ENCODE data around the gene THOC6. TPM values are rescaled to one million over a fixed set of nuclear protein-coding genes. Genes with fewer than 3 reads are reported as not detected.

Gene THOC6
- total RNA-seq, 2 experiments from 2014 or later: 12.0 to 12.9 TPM

DNA sequence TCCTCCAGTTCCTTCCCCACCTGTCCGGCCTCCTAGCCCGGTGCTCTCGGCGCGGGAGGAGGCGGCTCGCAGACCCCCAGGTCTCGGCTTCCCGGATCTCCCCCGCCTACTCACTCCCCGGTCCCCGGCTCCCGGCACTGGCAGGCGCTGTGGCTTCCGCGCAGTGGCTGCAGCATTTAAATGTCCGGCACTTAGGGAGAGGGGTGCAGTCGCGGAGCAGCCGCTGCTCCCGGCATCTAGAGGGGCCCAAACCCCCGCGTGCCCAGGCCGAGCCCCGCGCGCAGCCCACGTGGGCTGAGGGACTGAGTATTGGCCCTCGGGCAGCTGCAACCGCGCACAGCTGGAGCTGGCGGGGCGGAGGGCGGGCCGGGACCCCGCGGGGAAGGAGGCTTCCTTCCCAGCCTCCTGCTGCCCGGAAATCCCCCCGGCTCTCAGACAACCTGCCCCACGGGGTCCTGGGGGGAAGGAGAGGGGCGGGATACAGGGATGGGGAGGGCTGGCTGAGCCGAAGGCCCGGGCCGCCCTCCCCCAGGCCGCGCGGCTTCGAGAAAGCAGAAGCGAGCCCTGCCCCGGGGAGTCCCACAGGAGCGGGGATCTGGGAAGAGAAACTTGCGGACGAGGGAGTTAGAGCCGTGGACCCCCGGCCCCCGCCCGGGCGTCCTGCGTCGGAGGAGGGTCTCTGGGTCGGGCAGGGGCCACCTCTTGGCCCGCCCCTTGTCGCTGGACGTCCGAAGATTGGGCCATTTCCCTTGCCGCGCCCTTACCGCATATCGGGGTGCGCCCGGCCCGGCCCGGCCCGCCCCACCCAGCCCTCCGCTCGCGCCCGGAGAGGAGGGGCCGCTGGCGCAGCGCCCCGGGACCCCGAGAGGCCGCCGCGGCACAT is 22.2 kb downstream of the THOC6 start, which contains the start of gene MMP25:
MMP25 (plus strand) TSS at position 804 of the 883 bp plus-strand sequence. CDS start 357 bp downstream, outside the sequence.
- Mint-ChIP-seq H3K36me3 (ENCODE audit: low read depth) (no peaks in the 10 kb centered on the region), H3K27me3 (peaks cover 51% of the 10 kb centered on the region), H3K4me3 (peak within 1 kb of the TSS; percentile 79), H3K9me3 (no peaks in the 10 kb centered on the region), H3K4me1 (ENCODE audit: low read depth) (peaks cover 23% of the 10 kb centered on the region), H3K27ac (no peak within 1 kb of the TSS)
- ChIA-PET CTCF (interaction anchor here (0.8 to 4.1 kb wide), 4 partner anchors 12 to 42 kb away, joined by 3 to 19 read pairs (median 6); no protein-coding TSS in a partner anchor), POLR2A (interaction anchor here (1.0 to 1.7 kb wide), 6 partner anchors 9 to 89 kb away, joined by 3 to 10 read pairs (median 4); partner anchors contain the start of genes IL32 and ZNF213)
- intact Hi-C loops (cut with DNase I, micrococcal nuclease): no loop called here
- peak in 2 of 14 experiments; percentile 52 to 57 for DNase-seq
- H3K36me3 ChIP-seq (ENCODE audit: insufficient read depth, low read length): no peaks in the 10 kb centered on the region
- H3K27me3 ChIP-seq (ENCODE audit: control insufficient read depth in 1 of 2, insufficient read depth in 2 of 2, low read length in 2 of 2): peaks cover 48 to 51% of the 10 kb centered on the region in 2 experiments
- peak within 1 kb of the TSS; percentile 44 for H3K4me3 ChIP-seq (ENCODE audit: low read length)
- TF ChIP-seq, protein P1, sequence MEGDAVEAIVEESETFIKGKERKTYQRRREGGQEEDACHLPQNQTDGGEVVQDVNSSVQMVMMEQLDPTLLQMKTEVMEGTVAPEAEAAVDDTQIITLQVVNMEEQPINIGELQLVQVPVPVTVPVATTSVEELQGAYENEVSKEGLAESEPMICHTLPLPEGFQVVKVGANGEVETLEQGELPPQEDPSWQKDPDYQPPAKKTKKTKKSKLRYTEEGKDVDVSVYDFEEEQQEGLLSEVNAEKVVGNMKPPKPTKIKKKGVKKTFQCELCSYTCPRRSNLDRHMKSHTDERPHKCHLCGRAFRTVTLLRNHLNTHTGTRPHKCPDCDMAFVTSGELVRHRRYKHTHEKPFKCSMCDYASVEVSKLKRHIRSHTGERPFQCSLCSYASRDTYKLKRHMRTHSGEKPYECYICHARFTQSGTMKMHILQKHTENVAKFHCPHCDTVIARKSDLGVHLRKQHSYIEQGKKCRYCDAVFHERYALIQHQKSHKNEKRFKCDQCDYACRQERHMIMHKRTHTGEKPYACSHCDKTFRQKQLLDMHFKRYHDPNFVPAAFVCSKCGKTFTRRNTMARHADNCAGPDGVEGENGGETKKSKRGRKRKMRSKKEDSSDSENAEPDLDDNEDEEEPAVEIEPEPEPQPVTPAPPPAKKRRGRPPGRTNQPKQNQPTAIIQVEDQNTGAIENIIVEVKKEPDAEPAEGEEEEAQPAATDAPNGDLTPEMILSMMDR (IDR thresholded peaks at IDR 0.05): no peak
- H3K9me3 ChIP-seq (ENCODE audit: control insufficient read depth in 1 of 2, insufficient read depth in 1 of 2, low read length in 2 of 2): peaks cover 0 to 6% of the 10 kb centered on the region in 2 experiments
- H3K4me1 ChIP-seq (ENCODE audit: insufficient read depth, low read length): peaks cover 34% of the 10 kb centered on the region
- H3K27ac ChIP-seq (ENCODE audit: low read depth in 1 of 2, low read length in 2 of 2): no peak within 1 kb of the TSS
- peak; percentile 25 for ATAC-seq (ENCODE audit: poor library complexity)

DNA sequence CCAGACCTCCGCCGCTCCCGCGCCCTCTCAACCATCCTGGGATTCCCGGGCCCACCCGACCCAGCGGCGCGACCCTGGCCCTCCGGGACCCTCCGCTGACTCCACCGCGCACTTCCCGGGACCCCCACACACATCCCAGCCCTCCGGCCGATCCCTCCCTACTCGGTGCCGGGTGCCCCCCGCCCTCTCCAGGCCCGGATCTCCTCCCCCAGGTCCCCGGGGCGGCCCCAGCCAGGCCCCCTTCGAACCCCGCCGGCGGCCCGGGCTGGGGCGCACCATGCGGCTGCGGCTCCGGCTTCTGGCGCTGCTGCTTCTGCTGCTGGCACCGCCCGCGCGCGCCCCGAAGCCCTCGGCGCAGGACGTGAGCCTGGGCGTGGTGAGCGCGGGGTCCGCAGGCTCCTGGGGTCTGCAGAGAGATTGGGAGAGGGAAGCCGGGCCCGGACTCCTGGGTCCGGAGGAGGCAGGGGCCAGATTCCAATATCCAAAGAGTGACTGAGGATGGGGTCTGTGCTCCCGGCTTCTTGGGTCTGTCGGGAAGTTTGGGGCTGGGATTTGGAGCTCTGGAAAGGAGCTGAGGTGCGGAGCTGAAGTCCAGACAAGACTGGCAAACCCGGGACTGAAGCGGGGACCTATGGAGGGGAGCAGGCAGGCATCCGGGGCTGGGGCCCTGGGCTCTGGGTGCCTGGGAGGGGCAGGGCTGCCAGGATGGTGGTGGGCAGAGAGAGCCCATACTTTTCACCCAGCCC is 23.0 kb downstream of the THOC6 start:
- Histone ChIP-seq H3K9me3 (ENCODE audit: control insufficient read depth in 1 of 2, insufficient read depth in 1 of 2, low read length in 2 of 2) (peaks cover 0 to 6% of the 10 kb centered on the region in 2 experiments), H3K36me3 (ENCODE audit: insufficient read depth, low read length) (no peaks in the 10 kb centered on the region), H3K4me3 (ENCODE audit: low read length) (no peak overlapping the region), H3K4me1 (ENCODE audit: insufficient read depth, low read length) (peaks cover 34% of the 10 kb centered on the region), H3K27me3 (ENCODE audit: control insufficient read depth in 1 of 2, insufficient read depth in 2 of 2, low read length in 2 of 2) (peaks cover 43 to 45% of the 10 kb centered on the region in 2 experiments), H3K27ac (ENCODE audit: low read depth in 1 of 2, low read length in 2 of 2) (no peak overlapping the region)
- Mint-ChIP-seq H3K27me3 (peaks cover 46% of the 10 kb centered on the region), H3K27ac (no peak overlapping the region), H3K9me3 (no peaks in the 10 kb centered on the region), H3K4me1 (ENCODE audit: low read depth) (peaks cover 23% of the 10 kb centered on the region), H3K4me3 (peak overlapping the region; percentile 15), H3K36me3 (ENCODE audit: low read depth) (no peaks in the 10 kb centered on the region)
- POLR2A ChIA-PET: interaction anchor here (0.7 to 1.7 kb wide), 6 partner anchors 12 to 88 kb away, joined by 3 to 5 read pairs (median 4); partner anchors contain the start of gene ZNF213
- intact Hi-C loops (cut with DNase I, micrococcal nuclease): no loop called here
- CTCF ChIA-PET: no interaction called here
- DNase-seq (peak in 1 of 14 experiments; percentile 37), ATAC-seq (ENCODE audit: poor library complexity) (peak; percentile 50)
- TF ChIP-seq, protein P1 (IDR thresholded peaks at IDR 0.05): no peak

DNA sequence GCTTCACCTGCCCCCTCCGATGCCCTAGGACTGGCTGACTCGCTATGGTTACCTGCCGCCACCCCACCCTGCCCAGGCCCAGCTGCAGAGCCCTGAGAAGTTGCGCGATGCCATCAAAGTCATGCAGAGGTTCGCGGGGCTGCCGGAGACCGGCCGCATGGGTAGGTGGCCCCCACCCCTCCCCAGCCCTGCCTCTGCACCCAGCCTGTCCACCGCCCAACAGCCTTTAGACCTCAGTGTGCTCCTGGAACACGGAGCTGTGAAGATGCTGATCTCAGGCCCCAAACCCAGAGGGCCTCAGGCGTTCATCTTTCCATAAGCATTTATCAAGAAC is 23.5 kb downstream of the THOC6 start:
- peaks cover 28% of the 10 kb centered on the region for H3K4me1 Mint-ChIP-seq (ENCODE audit: low read depth)
- H3K27me3 Mint-ChIP-seq: peaks cover 41% of the 10 kb centered on the region
- H3K4me3 Mint-ChIP-seq: no peak overlapping the region
- Histone ChIP-seq H3K27me3 (ENCODE audit: control insufficient read depth in 1 of 2, insufficient read depth in 2 of 2, low read length in 2 of 2) (peaks cover 40 to 42% of the 10 kb centered on the region in 2 experiments), H3K27ac (ENCODE audit: low read depth in 1 of 2, low read length in 2 of 2) (no peak overlapping the region), H3K36me3 (ENCODE audit: insufficient read depth, low read length) (no peaks in the 10 kb centered on the region), H3K4me3 (ENCODE audit: low read length) (no peak overlapping the region), H3K9me3 (ENCODE audit: control insufficient read depth in 1 of 2, insufficient read depth in 1 of 2, low read length in 2 of 2) (peaks cover 0 to 6% of the 10 kb centered on the region in 2 experiments), H3K4me1 (ENCODE audit: insufficient read depth, low read length) (peaks cover 34% of the 10 kb centered on the region)
- ChIA-PET POLR2A (interaction anchor here (0.7 to 1.7 kb wide), 7 partner anchors 9 to 87 kb away, joined by 3 to 5 read pairs (median 3); partner anchors contain the start of gene ZNF213), CTCF (no interaction called here)
- TF ChIP-seq, protein P1 (IDR thresholded peaks at IDR 0.05): no peak
- no peak for DNase-seq
- intact Hi-C loops (cut with DNase I, micrococcal nuclease): no loop called here
- no peaks in the 10 kb centered on the region for H3K9me3 Mint-ChIP-seq
- no peak for ATAC-seq (ENCODE audit: poor library complexity)
- H3K27ac Mint-ChIP-seq: no peak overlapping the region
- H3K36me3 Mint-ChIP-seq (ENCODE audit: low read depth): peaks cover 4% of the 10 kb centered on the region
